Measurements from ENCODE around the gene HDHD3.

The HDHD3 gene

GRCh38 chr9:113375057-113376023 is 1.4 kb downstream of the HDHD3 start:
- H3K36me3 Mint-ChIP-seq (ENCODE audit: low read depth), result peaks cover 15% of the 10 kb centered on the region
- H3K27me3 Mint-ChIP-seq (ENCODE audit: low read depth, poor library complexity), result no peaks in the 10 kb centered on the region
- peaks cover 34% of the 10 kb centered on the region for H3K4me1 Mint-ChIP-seq
- no peak for TF ChIP-seq CTCF (IDR thresholded peaks at IDR 0.05)
- no peak overlapping the region for H3K27ac Mint-ChIP-seq
- no peak for DNase-seq
- H3K9me3 Mint-ChIP-seq, result no peaks in the 10 kb centered on the region
- peak overlapping the region; percentile 81 for H3K4me3 Mint-ChIP-seq

GRCh38 chr9:113373676-113374392 is 3.0 kb downstream of the HDHD3 start:
- H3K9me3 Mint-ChIP-seq, result no peaks in the 10 kb centered on the region
- peaks cover 21% of the 10 kb centered on the region for H3K4me1 Mint-ChIP-seq
- H3K4me3 Mint-ChIP-seq, result no peak overlapping the region
- peaks cover 15% of the 10 kb centered on the region for H3K36me3 Mint-ChIP-seq (ENCODE audit: low read depth)
- no peak overlapping the region for H3K27ac Mint-ChIP-seq
- H3K27me3 Mint-ChIP-seq (ENCODE audit: low read depth, poor library complexity), result no peaks in the 10 kb centered on the region
- no peak for DNase-seq
- no peak for TF ChIP-seq CTCF (IDR thresholded peaks at IDR 0.05)

GRCh38 chr9:113373256-113373655 is 3.5 kb downstream of the HDHD3 start:
- no peak for DNase-seq
- Mint-ChIP-seq H3K4me1 (peaks cover 16% of the 10 kb centered on the region), H3K36me3 (ENCODE audit: low read depth) (peaks cover 15% of the 10 kb centered on the region), H3K27ac (peak overlapping the region; percentile 70), H3K4me3 (no peak overlapping the region), H3K27me3 (ENCODE audit: low read depth, poor library complexity) (no peaks in the 10 kb centered on the region), H3K9me3 (no peaks in the 10 kb centered on the region)
- TF ChIP-seq CTCF (IDR thresholded peaks at IDR 0.05), result no peak

- Mint-ChIP-seq H3K27me3 (ENCODE audit: low read depth, poor library complexity) (no peaks in the 10 kb centered on the region), H3K36me3 (ENCODE audit: low read depth) (peaks cover 15% of the 10 kb centered on the region), H3K4me3 (no peak overlapping the region), H3K4me1 (peaks cover 16% of the 10 kb centered on the region), H3K9me3 (no peaks in the 10 kb centered on the region), H3K27ac (no peak overlapping the region)
- TF ChIP-seq CTCF (IDR thresholded peaks at IDR 0.05), result no peak
- DNase-seq, result no peak
Observed at GRCh38 chr9:113372059-113372458, 4.7 kb downstream of the HDHD3 start.

GRCh38 chr9:113370806-113371325 is 5.9 kb downstream of the HDHD3 start:
- TF ChIP-seq CTCF (IDR thresholded peaks at IDR 0.05), result no peak
- no peak overlapping the region for H3K4me3 Mint-ChIP-seq
- H3K9me3 Mint-ChIP-seq, result no peaks in the 10 kb centered on the region
- H3K27ac Mint-ChIP-seq, result no peak overlapping the region
- H3K4me1 Mint-ChIP-seq, result peaks cover 16% of the 10 kb centered on the region
- DNase-seq, result no peak
- no peaks in the 10 kb centered on the region for H3K27me3 Mint-ChIP-seq (ENCODE audit: low read depth, poor library complexity)
- peaks cover 15% of the 10 kb centered on the region for H3K36me3 Mint-ChIP-seq (ENCODE audit: low read depth)
